ENCODE data around the gene AP1G2. TPM values are rescaled to one million over a fixed set of nuclear protein-coding genes. Genes with fewer than 3 reads are reported as not detected.

The AP1G2 gene
- total and polyA plus RNA-seq, 2 of the 13 experiments (the other 11 are each of a cell fraction or from before 2014, with no cell fraction given): 96.9 to 611 TPM

GRCh38 chr14:23582906-23583760 is 15.5 kb upstream of the AP1G2 start (continued):
- TF ChIP-seq ZBTB39 (CRISPR knock-in tag; IDR thresholded peaks at IDR 0.05): no peak
- no peak for TF ChIP-seq CENPX (CRISPR knock-in tag; IDR thresholded peaks at IDR 0.05)
- no peak for TF ChIP-seq TFAP4 (IDR thresholded peaks at IDR 0.05; ENCODE audit: borderline replicate concordance, low read depth)
- peak; percentile 13; the same call in 1 of the 2 replicates for TF ChIP-seq AHDC1 (CRISPR knock-in tag; IDR thresholded peaks at IDR 0.05; ENCODE audit: borderline replicate concordance)
- TF ChIP-seq ZNF367 (CRISPR knock-in tag; IDR thresholded peaks at IDR 0.05; ENCODE audit: borderline replicate concordance): no peak
- TF ChIP-seq ERF (CRISPR knock-in tag; IDR thresholded peaks at IDR 0.05): peak; percentile 58; the same call in 1 of the 2 replicates
- peak; percentile 79 for TF ChIP-seq NFIC (IDR thresholded peaks at IDR 0.05; ENCODE audit: low read length)
- no peak for TF ChIP-seq ZKSCAN5 (CRISPR knock-in tag; IDR thresholded peaks at IDR 0.05)
- no peak for TF ChIP-seq CHD2 (IDR thresholded peaks at IDR 0.05; ENCODE audit: low read depth, low read length)
- no peak for TF ChIP-seq HNRNPLL (IDR thresholded peaks at IDR 0.05; ENCODE audit: low read depth, low read length, poor library complexity, severe bottlenecking)
- no peak for TF ChIP-seq DMTF1 (CRISPR knock-in tag; IDR thresholded peaks at IDR 0.05)
- TF ChIP-seq ZBTB1 (CRISPR knock-in tag; IDR thresholded peaks at IDR 0.05; ENCODE audit: borderline replicate concordance): no peak
- no peak for TF ChIP-seq ZNF136 (CRISPR knock-in tag; IDR thresholded peaks at IDR 0.05; ENCODE audit: low read depth)
- TF ChIP-seq, protein P1, sequence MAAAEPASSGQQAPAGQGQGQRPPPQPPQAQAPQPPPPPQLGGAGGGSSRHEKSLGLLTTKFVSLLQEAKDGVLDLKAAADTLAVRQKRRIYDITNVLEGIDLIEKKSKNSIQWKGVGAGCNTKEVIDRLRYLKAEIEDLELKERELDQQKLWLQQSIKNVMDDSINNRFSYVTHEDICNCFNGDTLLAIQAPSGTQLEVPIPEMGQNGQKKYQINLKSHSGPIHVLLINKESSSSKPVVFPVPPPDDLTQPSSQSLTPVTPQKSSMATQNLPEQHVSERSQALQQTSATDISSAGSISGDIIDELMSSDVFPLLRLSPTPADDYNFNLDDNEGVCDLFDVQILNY (CRISPR knock-in tag; conservative IDR thresholded peaks at IDR 0.05): no peak; the same call in 1 of the 2 replicates
- no peak for TF ChIP-seq ZBTB8A (CRISPR knock-in tag; IDR thresholded peaks at IDR 0.05; ENCODE audit: borderline replicate concordance, low read depth)
